Esophagus muscularis mucosa (tissue), 4 donors: ENCODE data around the gene TSHZ3. TPM values are rescaled to one million over a fixed set of nuclear protein-coding genes. Genes with fewer than 3 reads are reported as not detected.

ENCODE experiments used
- DNase-seq: peaks from one replicate; pipeline ENCODE4 v3.0.0-alpha.2; 2017; ENCODE audit errors: extremely low spot score
- H3K27ac ChIP-seq, 4 donors: fragments of 200-600 bp; sonication (generic); replicated peaks in 1 of 4; 1 replicate in 3 of 4; 2 replicates in 1 of 4; pipeline ENCODE4 v1.5.1; 2016 to 2019; ENCODE audit warnings: mild to moderate bottlenecking in 1 of 4
- H3K27me3 ChIP-seq, 4 donors: fragments of 200-600 bp; sonication (generic); one replicate each; pipeline versions ENCODE4 v1.5.1 to v1.6.0; 2016 to 2019
- H3K36me3 ChIP-seq, 4 donors: fragments of 200-600 bp; sonication (generic); one replicate each; pipeline ENCODE4 v1.5.1; 2016 to 2019
- H3K4me1 ChIP-seq, 4 donors: fragments of 200-600 bp; sonication (generic); one replicate each; pipeline ENCODE4 v1.5.1; 2016 to 2019
- H3K4me3 ChIP-seq, 4 donors: fragments of 200-600 bp; sonication (generic); 1 replicate in 2 of 4; 2 replicates in 2 of 4; pipeline ENCODE4 v1.5.1; 2016 to 2019; ENCODE audit warnings: mild to moderate bottlenecking in 4 of 4, moderate library complexity in 1 of 4
- H3K9me3 ChIP-seq, 4 donors: fragments of 200-600 bp; sonication (generic); 1 replicate in 3 of 4; 2 replicates in 1 of 4; pipeline ENCODE4 v1.5.1; 2016 to 2019
- EP300 ChIP-seq: sonication (generic); formaldehyde crosslinking; IDR thresholded peaks from one replicate; pipeline ENCODE4 v1.6.1; 2017; ENCODE audit warnings: antibody characterized with exemption
- POLR2A ChIP-seq: fragments of 450-650 bp; IDR thresholded peaks from one replicate; pipeline ENCODE4 v1.6.1; 2017; ENCODE audit warnings: antibody characterized with exemption, moderate library complexity, mild to moderate bottlenecking, low read depth
- POLR2AphosphoS5 ChIP-seq, 2 donors: sonication (generic); formaldehyde crosslinking; IDR thresholded peaks; one replicate each; pipeline ENCODE4 v1.6.1; 2017; ENCODE audit warnings: antibody characterized with exemption in 2 of 2
- WGBS: methylation state at CpG from one replicate; pipeline ENCODE4 v1.1.5; 2018; 5-methylcytosine and 5-hydroxymethylcytosine counted together
- intact Hi-C: fragments of 100-400 bp; cut with DNase I; formaldehyde crosslinking; loops from one replicate; pipeline ENCODE4 v1.15.1; 2023
- total RNA-seq, 4 donors: library from RNA; depleted of rRNA; stranded (reverse); fragments of >200 nt; gene quantifications; one replicate each; pipeline versions ENCODE4 v1.1.0 to v1.2.1, GENCODE V29; 2016
- TF ChIP-seq, protein P1 (sequence below), 3 experiments: fragments of 200-600 bp in 2 of 3; fragments of 450-650 bp in 1 of 3; sonication (generic) in 2 of 3; IDR thresholded peaks; one replicate each; pipeline ENCODE4 v1.5.1; 2017 to 2019; ENCODE audit warnings: antibody characterized with exemption in 3 of 3, mild to moderate bottlenecking in 2 of 3, moderate library complexity in 1 of 3

The TSHZ3 gene
- total RNA-seq, 4 donors from 2014 or later: 17.1 to 45.5 (median 24.6) TPM

GRCh38 chr19:31328238-31328637, 21.0 kb downstream of the TSHZ3 start:
- Histone ChIP-seq H3K27ac (no peak overlapping the region), H3K9me3 (no peaks in the 10 kb centered on the region), H3K27me3 (no peaks in the 10 kb centered on the region), H3K4me1 (peaks cover 8 to 89% (median 70%) of the 10 kb centered on the region in 4 donors), H3K36me3 (no peaks in the 10 kb centered on the region), H3K4me3 (no peak overlapping the region)
- TF ChIP-seq EP300 (no peak), POLR2A (no peak), POLR2AphosphoS5 (IDR thresholded peaks at IDR 0.05) (no peak)
- TF ChIP-seq, protein P1, sequence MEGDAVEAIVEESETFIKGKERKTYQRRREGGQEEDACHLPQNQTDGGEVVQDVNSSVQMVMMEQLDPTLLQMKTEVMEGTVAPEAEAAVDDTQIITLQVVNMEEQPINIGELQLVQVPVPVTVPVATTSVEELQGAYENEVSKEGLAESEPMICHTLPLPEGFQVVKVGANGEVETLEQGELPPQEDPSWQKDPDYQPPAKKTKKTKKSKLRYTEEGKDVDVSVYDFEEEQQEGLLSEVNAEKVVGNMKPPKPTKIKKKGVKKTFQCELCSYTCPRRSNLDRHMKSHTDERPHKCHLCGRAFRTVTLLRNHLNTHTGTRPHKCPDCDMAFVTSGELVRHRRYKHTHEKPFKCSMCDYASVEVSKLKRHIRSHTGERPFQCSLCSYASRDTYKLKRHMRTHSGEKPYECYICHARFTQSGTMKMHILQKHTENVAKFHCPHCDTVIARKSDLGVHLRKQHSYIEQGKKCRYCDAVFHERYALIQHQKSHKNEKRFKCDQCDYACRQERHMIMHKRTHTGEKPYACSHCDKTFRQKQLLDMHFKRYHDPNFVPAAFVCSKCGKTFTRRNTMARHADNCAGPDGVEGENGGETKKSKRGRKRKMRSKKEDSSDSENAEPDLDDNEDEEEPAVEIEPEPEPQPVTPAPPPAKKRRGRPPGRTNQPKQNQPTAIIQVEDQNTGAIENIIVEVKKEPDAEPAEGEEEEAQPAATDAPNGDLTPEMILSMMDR (IDR thresholded peaks at IDR 0.05): no peak
- WGBS: 82% methylated on average over 1 of the region's 4 CpGs
- no peak for DNase-seq
- intact Hi-C loops: no loop called here

DNA sequence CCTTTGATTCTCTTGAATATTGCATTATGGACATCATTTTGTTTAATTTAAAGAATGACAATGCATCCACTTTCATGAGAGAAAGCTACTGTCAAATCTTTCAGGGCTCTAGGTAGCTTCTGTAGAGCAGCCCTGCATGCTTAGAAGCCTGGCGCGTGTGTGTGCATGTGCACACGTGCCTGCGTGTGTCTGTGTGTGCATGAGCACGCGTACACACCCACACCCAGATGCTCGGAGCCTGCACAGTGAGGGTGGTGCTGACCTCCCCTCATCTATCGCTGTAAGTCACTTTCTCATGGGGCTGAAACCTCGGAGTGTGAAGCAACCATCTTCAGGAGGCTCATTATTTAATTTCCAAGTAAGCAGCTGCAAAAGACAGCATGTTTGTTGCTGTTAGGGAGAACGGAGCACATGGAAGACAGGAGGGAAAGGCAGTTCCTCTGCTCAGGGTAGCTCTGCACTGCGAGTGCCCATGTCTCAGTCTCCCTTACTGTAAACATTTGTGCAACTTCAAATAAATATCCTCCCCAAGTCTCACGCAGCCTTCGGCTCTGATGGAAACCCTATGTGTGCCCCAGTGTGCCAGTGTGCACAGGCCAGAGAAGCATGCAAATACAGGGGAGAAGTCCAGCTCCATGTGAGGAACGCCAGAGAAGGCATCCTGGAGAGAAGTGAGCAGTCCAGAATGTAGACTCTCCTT, 22.8 kb downstream of the TSHZ3 start:
- Histone ChIP-seq H3K9me3 (no peaks in the 10 kb centered on the region), H3K27ac (peak overlapping the region in 1 of 4 donors; percentile 1), H3K27me3 (no peaks in the 10 kb centered on the region), H3K36me3 (no peaks in the 10 kb centered on the region), H3K4me3 (no peak overlapping the region), H3K4me1 (peaks cover 8 to 72% (median 53%) of the 10 kb centered on the region in 4 donors)
- TF ChIP-seq EP300: no peak
- TF ChIP-seq, protein P1 (IDR thresholded peaks at IDR 0.05): no peak
- TF ChIP-seq POLR2A: no peak
- TF ChIP-seq POLR2AphosphoS5 (IDR thresholded peaks at IDR 0.05): no peak
- 53% methylated on average over 12 of the region's 14 CpGs for WGBS
- intact Hi-C loops: no loop called here
- no peak for DNase-seq

DNA sequence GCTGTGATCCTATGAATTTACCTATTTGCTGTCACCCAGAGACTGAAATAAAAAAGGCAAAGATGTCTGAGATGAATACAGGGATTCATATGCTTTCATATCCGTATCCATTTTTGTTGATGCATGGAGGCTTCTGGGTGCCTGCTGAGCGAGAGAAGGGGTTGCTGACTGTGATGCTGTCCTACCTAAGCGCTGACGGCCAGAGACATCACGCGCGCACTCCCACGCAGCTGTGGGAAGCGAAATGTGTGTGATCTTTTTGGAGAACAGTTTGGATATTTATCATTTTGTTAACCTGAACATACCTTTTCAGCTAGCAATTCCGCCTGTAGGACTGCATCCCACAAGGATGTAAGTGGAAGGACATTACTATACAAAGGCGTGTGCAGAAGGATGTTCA, 23.9 kb downstream of the TSHZ3 start:
- Histone ChIP-seq H3K27me3 (no peaks in the 10 kb centered on the region), H3K36me3 (no peaks in the 10 kb centered on the region), H3K4me3 (no peak overlapping the region), H3K27ac (no peak overlapping the region), H3K4me1 (peaks cover 5 to 61% (median 42%) of the 10 kb centered on the region in 4 donors), H3K9me3 (no peaks in the 10 kb centered on the region)
- 97% methylated on average over 11 of the region's 11 CpGs for WGBS
- TF ChIP-seq POLR2A: no peak
- TF ChIP-seq, protein P1 (IDR thresholded peaks at IDR 0.05): no peak
- intact Hi-C loops: no loop called here
- DNase-seq: no peak

GRCh38 chr19:31319465-31319864, 29.8 kb downstream of the TSHZ3 start:
- intact Hi-C loops: no loop called here
- Histone ChIP-seq H3K4me1 (peaks cover 35 to 67% (median 56%) of the 10 kb centered on the region in 4 donors), H3K9me3 (no peaks in the 10 kb centered on the region), H3K36me3 (no peaks in the 10 kb centered on the region), H3K27ac (no peak overlapping the region), H3K4me3 (no peak overlapping the region), H3K27me3 (no peaks in the 10 kb centered on the region)
- no peak for DNase-seq
- no peak for TF ChIP-seq EP300
- no peak for TF ChIP-seq POLR2AphosphoS5 (IDR thresholded peaks at IDR 0.05)
- WGBS: 27% methylated on average over 3 of the region's 3 CpGs

DNA sequence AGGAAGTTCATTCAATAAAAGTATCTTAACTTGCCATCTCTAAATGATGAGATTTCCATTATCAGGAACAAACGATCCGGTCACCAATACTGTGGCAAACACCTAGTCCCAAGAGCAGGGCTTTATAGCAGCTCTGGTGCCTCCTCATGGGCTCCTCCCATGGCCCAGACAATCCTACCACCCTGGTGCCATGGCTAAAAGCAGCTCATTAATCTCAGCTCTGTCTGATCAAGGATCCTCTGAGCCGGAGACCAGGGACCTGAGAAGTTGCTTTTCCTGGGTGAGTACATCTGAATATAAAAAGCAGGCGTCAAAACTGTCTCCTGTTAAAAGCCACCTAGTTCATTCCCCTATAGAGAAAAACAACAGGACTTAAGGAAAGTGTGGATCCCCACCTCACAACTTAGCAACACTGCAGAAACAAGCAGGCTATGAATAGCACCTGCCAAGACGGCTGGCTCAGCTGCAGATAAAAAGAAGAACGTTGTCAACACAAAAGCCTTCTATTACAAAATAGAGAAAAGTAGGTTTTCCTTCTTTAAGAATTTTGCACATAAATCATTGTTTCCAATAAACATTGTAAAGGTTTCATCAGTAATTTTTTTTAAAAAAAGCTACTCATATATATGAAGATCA, 30.3 kb downstream of the TSHZ3 start:
- no peaks in the 10 kb centered on the region for H3K27me3 ChIP-seq
- H3K36me3 ChIP-seq: no peaks in the 10 kb centered on the region
- no peaks in the 10 kb centered on the region for H3K9me3 ChIP-seq
- TF ChIP-seq EP300 (no peak), POLR2A (no peak), POLR2AphosphoS5 (IDR thresholded peaks at IDR 0.05) (no peak)
- TF ChIP-seq, protein P1 (IDR thresholded peaks at IDR 0.05): no peak
- 53% methylated on average over 6 of the region's 6 CpGs for WGBS
- DNase-seq: no peak
- intact Hi-C loops: no loop called here
- no peak overlapping the region for H3K27ac ChIP-seq
- H3K4me3 ChIP-seq: no peak overlapping the region
- H3K4me1 ChIP-seq: peaks cover 35 to 66% (median 56%) of the 10 kb centered on the region in 4 donors
